Cardiac muscle cell (in vitro differentiated cells and primary cell): ENCODE results near the gene DCST2. TPM values are rescaled to one million over a fixed set of nuclear protein-coding genes. Genes with fewer than 3 reads are reported as not detected.

ENCODE experiments used
- DNase-seq, 2 donors: peaks; one replicate each; pipeline versions ENCODE4 v3.0.0 to v3.0.0-alpha.2; 2010 to 2017; ENCODE audit warnings: low read depth in 1 of 2, low spot score in 1 of 2
- H3K27ac ChIP-seq: fragments of 200-600 bp; sonication (generic); 2 replicates; pipeline ENCODE4 v1.5.1; 2016
- H3K27me3 ChIP-seq: fragments of 200-600 bp; sonication (generic); 2 replicates; pipeline ENCODE4 v1.6.0; 2016; ENCODE audit warnings: control low read depth
- H3K36me3 ChIP-seq: fragments of 200-600 bp; sonication (generic); 2 replicates; pipeline ENCODE4 v1.5.1; 2016; ENCODE audit warnings: control low read depth
- H3K4me1 ChIP-seq: fragments of 200-600 bp; sonication (generic); 2 replicates; pipeline ENCODE4 v1.8.1; 2017; ENCODE audit warnings: low read depth, mild to moderate bottlenecking, mixed run types
- H3K4me3 ChIP-seq: fragments of 200-600 bp; sonication (generic); 2 replicates; pipeline ENCODE4 v1.5.1; 2016; ENCODE audit warnings: mild to moderate bottlenecking
- H3K9me3 ChIP-seq: fragments of 200-600 bp; sonication (generic); 2 replicates; pipeline ENCODE4 v1.5.1; 2017; ENCODE audit warnings: low read depth, mild to moderate bottlenecking, control low read depth
- polyA plus RNA-seq: library from polyadenylated mRNA; unstranded; fragments of >200 nt; fragmentation: Nextera tagmentation; extraction: Ambion mirVana; gene quantifications from 2 replicates; pipeline ENCODE4 v1.2.1, GENCODE V29; 2016
- total RNA-seq: library from RNA; depleted of rRNA; stranded (reverse); fragments of >200 nt; gene quantifications from 2 replicates; pipeline ENCODE4 v1.2.3, GENCODE V29; 2016
- TF ChIP-seq, protein P1 (sequence below): IDR thresholded peaks from 2 replicates; pipeline ENCODE4 v1.5.1; 2012; ENCODE audit warnings: low read depth, mild to moderate bottlenecking, low read length

Gene DCST2
- total and polyA plus RNA-seq, 2 experiments from 2014 or later, result 1.1 to 5.4 TPM

DNA sequence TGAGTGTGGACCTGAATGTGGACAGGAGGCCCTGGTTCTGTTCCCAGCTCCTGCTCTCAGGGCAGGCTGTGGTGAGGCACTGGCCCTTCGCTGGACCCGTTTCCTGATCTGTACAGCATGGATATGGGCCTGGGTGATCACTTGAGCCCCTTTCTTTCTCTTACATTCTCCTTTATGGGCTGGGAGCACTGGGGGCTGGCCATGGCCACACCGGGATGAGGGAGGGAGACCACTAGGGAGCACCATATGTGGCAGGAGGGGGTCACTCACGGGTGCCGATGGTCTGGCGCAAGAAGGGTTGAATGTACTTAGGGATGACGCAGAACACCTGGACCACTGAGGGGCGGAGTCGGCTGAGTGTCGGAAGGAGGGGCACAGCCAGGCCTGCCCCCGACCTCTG is 2.7 kb downstream of the DCST2 start:
- Histone ChIP-seq H3K9me3 (no peaks in the 10 kb centered on the region), H3K27ac (no peak overlapping the region)
- TF ChIP-seq, protein P1, sequence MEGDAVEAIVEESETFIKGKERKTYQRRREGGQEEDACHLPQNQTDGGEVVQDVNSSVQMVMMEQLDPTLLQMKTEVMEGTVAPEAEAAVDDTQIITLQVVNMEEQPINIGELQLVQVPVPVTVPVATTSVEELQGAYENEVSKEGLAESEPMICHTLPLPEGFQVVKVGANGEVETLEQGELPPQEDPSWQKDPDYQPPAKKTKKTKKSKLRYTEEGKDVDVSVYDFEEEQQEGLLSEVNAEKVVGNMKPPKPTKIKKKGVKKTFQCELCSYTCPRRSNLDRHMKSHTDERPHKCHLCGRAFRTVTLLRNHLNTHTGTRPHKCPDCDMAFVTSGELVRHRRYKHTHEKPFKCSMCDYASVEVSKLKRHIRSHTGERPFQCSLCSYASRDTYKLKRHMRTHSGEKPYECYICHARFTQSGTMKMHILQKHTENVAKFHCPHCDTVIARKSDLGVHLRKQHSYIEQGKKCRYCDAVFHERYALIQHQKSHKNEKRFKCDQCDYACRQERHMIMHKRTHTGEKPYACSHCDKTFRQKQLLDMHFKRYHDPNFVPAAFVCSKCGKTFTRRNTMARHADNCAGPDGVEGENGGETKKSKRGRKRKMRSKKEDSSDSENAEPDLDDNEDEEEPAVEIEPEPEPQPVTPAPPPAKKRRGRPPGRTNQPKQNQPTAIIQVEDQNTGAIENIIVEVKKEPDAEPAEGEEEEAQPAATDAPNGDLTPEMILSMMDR, result no peak

DNA sequence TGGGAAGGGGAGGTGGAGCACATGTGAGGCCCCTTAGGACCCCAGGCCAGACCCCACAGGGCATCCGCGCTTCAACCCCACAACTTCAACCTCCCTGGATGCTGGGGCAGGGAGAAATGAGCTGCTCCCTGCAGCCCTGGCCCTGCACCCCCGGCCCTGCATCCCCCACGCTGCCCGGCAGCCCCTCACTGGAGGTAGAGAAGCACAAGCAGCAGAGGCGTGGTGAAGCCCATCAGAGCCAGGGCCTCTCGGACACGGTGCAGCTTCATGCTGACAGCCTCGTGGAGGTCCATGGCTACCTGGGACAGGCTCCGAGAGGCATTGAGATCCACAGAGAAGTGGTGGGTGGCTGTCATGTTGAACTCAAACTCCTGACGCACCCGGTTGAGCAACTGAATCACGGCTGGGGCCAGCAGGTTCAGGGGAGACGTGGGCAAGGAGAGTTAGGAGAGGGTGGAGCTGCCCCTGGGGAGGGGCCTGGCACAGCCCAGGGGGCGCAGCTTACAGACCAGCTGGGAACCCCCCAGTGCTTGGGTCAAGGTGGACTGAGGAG is 3.3 kb downstream of the DCST2 start:
- DNase-seq, result no peak
- Histone ChIP-seq H3K9me3 (no peaks in the 10 kb centered on the region), H3K4me1 (no peaks in the 10 kb centered on the region), H3K27me3 (no peaks in the 10 kb centered on the region), H3K36me3 (no peaks in the 10 kb centered on the region), H3K4me3 (no peak overlapping the region), H3K27ac (no peak overlapping the region)
- TF ChIP-seq, protein P1, result no peak

More for the DNA sequence above, 2.7 kb downstream of the DCST2 start:
- no peak for DNase-seq
- H3K4me1 ChIP-seq, result no peaks in the 10 kb centered on the region
- H3K36me3 ChIP-seq, result no peaks in the 10 kb centered on the region
- H3K27me3 ChIP-seq, result no peaks in the 10 kb centered on the region
- H3K4me3 ChIP-seq, result no peak overlapping the region

DNA sequence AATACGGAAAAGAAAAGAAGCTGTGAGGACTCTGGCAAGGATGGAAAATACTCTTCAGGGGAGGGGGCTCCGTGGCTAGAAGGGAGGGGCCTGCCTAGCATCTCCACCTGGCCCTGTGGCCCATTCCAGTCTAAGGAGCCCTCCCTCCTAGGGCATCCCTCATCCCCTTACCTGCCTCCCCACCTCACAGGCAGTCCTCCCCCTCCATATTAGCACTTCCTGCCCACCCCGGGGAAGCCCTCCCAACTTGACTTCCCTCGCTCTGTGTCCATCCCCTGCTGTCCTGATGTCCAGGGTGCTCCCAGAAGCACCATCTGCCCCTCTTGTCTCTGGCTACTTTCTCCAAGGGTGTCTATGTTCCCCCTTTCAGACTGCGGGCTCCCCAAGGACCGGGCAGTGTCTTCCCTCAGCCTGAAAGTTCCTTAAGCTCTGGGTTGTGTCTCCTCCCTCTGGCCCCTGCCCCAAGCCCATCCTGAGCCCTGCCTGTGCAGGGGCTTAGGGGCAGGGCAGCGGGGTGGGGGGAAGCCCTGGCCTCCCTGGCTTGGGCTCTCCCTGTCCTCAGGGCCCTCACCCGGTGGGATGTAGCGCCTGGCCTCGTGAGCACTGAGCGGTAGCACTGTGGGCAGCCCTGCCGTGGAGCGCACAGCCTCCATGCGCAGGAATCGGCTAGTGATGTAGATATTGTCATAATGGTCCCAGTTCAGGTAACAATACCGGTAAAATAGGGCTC is 3.9 kb downstream of the DCST2 start:
- no peaks in the 10 kb centered on the region for H3K36me3 ChIP-seq
- H3K27me3 ChIP-seq, result no peaks in the 10 kb centered on the region
- DNase-seq, result no peak
- TF ChIP-seq, protein P1, result no peak
- H3K9me3 ChIP-seq, result no peaks in the 10 kb centered on the region
- no peaks in the 10 kb centered on the region for H3K4me1 ChIP-seq
- no peak overlapping the region for H3K27ac ChIP-seq
- H3K4me3 ChIP-seq, result no peak overlapping the region

DNA sequence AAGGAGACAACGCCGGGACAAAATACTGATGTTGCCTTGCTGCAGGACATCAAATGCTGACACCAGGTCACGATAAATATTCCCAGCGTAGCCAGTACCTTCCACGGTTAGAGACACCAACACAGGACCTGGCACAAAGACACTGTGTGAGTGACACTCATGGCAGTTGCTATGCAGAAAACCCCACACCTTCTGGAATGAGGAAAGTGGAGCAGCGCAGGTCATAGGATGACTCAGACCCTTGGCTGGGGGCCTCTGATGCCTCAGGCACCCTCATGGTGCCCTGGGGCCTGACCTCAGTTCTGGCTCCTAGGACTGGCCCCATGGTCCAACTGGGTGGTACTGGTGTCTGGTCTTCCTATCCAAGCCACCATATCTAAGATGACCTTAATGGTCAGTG is 7.0 kb downstream of the DCST2 start:
- no peaks in the 10 kb centered on the region for H3K27me3 ChIP-seq
- DNase-seq, result no peak
- no peak overlapping the region for H3K27ac ChIP-seq
- TF ChIP-seq, protein P1, result no peak
- no peaks in the 10 kb centered on the region for H3K9me3 ChIP-seq
- no peaks in the 10 kb centered on the region for H3K36me3 ChIP-seq
- no peak overlapping the region for H3K4me3 ChIP-seq
- peaks cover 7% of the 10 kb centered on the region for H3K4me1 ChIP-seq

DNA sequence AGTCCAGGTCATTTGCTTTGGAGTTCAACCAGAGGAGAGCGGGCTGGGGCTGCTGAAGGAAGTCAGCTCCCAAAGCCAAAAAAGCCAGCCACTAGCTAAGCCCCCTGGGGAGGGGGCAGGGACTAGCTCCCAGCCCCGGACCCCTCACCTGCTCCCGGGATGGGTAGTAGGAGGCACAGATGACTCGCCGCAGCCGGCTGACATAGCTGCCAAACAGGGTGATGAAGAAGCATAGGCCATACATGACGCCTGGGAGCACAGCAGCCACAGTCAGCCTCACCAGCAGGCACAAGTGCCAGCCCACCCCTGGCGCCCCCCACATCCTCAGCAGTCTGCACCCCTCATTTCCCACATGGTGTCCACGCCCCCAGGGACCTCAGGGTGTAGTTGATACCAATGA is 7.4 kb downstream of the DCST2 start:
- H3K4me1 ChIP-seq, result peaks cover 7% of the 10 kb centered on the region
- H3K27ac ChIP-seq, result no peak overlapping the region
- DNase-seq, result no peak
- H3K27me3 ChIP-seq, result no peaks in the 10 kb centered on the region
- TF ChIP-seq, protein P1, result no peak
- no peaks in the 10 kb centered on the region for H3K9me3 ChIP-seq
- H3K4me3 ChIP-seq, result no peak overlapping the region
- no peaks in the 10 kb centered on the region for H3K36me3 ChIP-seq
